Kidney tubule cell (primary cell): ENCODE measurements around the gene NFILZ.
"Not testable (repeated sequence)": the region's sequence is repeated elsewhere in the genome, so short reads cannot be mapped to it uniquely, and the experiment has no call there.

Experiments used
- DNase-seq: peaks from one replicate; pipeline ENCODE4 v3.0.0-alpha.2; 2018; ENCODE audit warnings: low spot score

Gene NFILZ

GRCh38 chr19:8611391-8611876 is 19.0 kb upstream of the NFILZ start:
- no peak for DNase-seq

GRCh38 chr19:8611877-8612806 is 18.3 kb upstream of the NFILZ start:
- peak; percentile 58 for DNase-seq

GRCh38 chr19:8612807-8613171 is 17.6 kb upstream of the NFILZ start:
- no peak for DNase-seq

DNA sequence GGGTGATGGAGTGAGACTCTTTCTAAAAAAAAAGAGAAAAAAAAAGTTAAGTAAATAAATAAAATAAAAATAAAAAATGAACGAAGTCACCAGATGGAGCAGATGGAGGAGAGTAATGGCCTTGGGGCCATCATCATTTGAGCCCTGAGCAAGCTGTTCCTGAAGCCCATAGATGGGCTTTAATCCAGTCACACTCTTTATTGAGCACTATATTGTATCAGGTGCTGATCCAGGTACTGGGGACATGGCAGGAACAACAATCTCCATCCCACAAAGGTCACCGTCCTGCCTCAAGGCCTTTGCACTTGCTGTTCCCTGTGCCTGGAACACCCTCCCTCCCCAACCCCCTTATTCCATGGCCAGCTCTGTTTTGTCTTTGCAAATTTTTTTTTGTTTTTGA is 16.0 kb upstream of the NFILZ start:
- no peak for DNase-seq

- no peak for DNase-seq
Measured at GRCh38 chr19:8615024-8615423, 15.4 kb upstream of the NFILZ start.

GRCh38 chr19:8615813-8616596 is 14.4 kb upstream of the NFILZ start:
- peak; percentile 35 for DNase-seq

DNA sequence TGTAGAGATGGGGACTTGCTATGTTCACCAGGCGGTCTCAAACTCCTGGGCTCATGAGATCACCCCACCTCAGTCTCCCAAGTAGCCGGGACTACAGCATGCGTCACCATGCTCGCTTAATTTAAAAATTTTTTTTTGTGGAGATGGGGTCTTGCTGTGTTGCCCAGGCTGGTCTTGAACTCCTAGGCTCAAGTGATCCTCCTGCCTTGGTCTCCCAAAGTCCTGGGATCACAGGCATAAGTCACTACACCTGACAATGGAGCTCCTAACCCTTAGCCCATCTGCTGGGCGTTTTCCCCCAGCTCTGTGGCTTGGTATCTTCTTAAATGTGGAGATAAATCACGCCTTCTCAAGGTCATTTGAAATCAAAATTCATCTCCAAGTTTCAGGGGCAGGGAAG is 13.6 kb upstream of the NFILZ start:
- no peak for DNase-seq

GRCh38 chr19:8617325-8617724 is 13.1 kb upstream of the NFILZ start:
- not testable (repeated sequence) for DNase-seq

GRCh38 chr19:8617984-8618383 is 12.4 kb upstream of the NFILZ start:
- DNase-seq: no peak

- DNase-seq: no peak
Measured at GRCh38 chr19:8618751-8619150, 11.7 kb upstream of the NFILZ start.

GRCh38 chr19:8622886-8623285 is 7.5 kb upstream of the NFILZ start:
- DNase-seq: not testable (repeated sequence)

GRCh38 chr19:8626842-8627241 is 3.6 kb upstream of the NFILZ start:
- DNase-seq: no peak

DNA sequence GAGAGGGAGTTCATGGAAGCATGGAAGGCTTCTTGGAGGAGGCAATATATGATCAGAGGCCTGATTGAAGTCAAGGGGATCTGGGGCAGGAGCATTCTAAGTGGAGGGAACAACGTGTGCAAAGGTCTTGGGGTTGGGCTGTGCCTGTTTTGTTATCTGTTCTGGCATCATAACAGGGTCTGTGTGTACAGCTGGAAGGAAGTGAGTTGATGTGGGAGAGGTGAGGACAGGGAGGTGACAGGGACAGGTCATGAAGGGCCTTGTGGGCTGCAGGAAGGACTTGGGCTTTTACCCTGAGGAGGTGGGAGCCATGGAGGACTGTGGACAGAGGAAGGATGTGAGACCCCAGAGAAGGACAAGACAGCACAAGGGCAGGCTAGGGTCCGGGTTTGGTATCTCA is 1.2 kb upstream of the NFILZ start:
- no peak for DNase-seq

DNA sequence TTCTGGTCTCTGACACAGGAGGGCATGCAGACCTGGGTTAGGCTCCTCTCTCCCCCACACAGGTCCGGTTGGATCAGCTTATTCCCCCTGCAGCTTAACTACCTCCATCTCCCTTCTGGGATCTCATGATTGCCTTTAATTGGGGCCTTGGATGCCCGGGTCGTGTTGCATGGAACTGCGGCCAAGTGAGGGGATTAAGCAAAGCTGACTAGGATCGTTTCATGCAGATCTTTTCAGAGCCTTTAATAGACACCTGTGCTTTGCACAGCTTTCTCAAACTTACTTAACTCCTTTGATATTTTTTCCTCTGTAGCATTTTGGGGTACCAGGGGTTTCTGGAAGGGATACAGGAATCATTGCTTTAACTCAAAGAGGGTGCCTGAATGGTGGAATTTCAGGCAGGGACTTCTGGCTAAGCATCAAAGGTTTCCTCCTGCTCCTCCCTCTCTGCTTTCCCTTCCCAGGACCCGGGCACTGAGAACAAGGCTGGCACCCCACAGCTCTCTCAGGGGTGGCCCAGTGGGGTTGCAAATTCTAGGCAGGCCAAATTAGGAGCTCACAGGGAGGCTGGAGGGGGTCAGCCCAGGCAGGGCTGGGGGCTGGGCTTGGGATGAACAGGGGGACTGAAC is 477 bp downstream of the NFILZ start:
- no peak for DNase-seq

DNA sequence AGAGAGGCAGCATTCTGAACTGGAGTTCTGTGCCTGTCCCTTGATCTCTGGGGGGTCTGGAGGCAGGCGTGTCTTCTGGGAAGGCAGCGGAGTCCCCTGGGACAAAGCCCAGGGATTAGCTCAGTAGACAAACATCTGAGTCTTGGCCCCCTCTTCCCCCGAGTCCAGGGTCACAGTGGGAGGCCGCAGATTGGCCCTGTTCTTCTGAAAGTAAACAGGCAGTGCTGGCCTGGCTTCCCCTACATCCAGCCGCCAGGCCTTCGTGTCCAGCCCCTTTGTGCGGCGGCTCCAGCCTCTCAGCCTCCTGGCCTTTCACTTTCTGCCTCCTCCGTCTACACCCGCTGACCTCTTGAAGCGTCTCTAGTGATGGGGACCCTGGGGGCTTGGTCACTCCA is 989 bp downstream of the NFILZ start:
- no peak for DNase-seq

GRCh38 chr19:8635422-8635821 is 5.0 kb downstream of the NFILZ start:
- no peak for DNase-seq

- DNase-seq: not testable (repeated sequence)
Measured at GRCh38 chr19:8637070-8637469, 6.6 kb downstream of the NFILZ start.

DNA sequence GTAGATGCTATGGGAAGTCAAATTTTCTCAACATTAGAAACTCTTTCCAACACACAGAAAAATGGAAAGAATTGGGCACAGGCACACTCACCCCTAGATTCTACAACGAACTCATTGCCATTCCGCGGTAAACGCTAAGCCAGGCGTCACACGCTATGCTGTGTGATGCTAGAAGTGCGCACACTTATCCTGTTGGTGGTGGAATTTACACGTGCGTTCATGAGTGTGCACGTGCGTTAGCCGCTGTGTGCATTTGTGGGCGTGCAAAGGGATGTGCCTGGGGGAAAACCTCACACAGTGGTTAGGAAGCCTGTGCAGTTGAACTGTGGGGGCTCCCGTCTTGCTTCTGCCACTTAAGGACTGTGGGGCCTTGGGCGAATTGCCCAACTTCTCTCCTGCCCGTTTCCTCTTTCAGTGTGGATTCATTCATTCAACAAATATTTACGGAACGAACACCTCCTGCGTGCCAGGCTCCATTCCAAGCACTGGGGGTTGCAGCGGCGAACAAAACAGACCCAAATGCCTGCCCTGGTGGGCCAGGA is 7.7 kb downstream of the NFILZ start:
- DNase-seq: no peak

- DNase-seq: no peak
Measured at GRCh38 chr19:8639821-8640401, 9.5 kb downstream of the NFILZ start.

- DNase-seq: no peak
Measured at GRCh38 chr19:8640402-8641004, 10.1 kb downstream of the NFILZ start.

DNA sequence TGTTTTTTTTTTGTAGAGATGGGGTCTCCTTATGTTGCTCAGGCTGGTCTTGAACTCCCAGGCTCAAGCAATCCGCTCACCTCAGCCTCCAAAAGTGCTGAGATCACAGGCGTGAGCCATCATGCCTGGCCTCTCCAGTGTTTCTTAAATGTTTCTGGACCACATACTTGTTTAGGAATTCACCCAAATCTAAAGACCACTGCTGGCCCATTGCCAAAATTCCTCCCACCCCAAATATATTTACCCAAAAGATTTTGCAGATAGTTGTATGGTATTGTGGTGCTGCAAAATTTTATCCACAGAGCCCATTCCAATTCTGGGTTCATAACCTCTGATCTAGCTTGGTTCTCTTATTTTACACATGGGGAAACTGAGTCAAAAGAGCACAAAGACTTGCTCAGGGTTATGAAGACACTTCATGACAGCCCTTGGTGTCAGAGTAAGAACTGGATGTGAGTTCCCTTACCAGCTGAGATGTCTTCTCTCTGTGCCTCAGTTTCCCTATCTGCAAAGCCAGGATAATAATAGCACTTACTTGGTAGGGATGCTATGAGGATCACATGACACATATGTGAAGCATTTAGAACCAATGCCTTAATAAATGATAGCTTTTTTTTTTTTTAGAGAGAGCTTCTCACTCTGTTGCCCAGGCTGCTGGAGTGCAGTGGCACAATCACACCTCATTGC is 10.9 kb downstream of the NFILZ start:
- DNase-seq: no peak
